ENCODE data around the gene BLMH.

DNA sequence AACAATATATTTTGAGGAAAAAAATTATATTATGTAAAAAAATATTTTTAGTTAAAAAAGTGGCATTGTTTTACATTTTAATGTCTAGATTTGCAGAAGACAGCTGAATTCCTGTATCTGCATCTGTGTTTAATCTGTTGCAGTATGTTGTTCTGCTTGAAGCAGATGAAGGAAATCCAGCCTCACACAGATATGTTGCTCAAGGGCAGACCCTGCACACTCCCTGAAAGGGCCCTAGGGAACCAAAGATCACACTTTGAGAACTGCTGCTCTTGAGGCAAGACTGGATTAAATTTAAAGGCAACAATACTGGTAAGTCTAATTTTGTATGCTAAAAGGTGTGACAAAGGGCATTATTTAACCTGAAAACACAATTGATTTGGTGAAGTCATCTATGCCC, 39.8 kb downstream of the BLMH start:
- no peak for TF ChIP-seq CTCF (IDR thresholded peaks at IDR 0.05)
- no peak for TF ChIP-seq POLR2AphosphoS5 (IDR thresholded peaks at IDR 0.05)
